NB4 (cell line): ENCODE results near the gene PLCH1.

Experiments used
- DNase-seq: peaks from one replicate; pipeline ENCODE4 v3.0.0; 2010; ENCODE audit warnings: low read depth
- H3K4me3 ChIP-seq: one replicate; pipeline ENCODE4 v1.5.1; 2011; ENCODE audit warnings: mild to moderate bottlenecking, low read depth, low read length, moderate library complexity
- CTCF ChIP-seq: IDR thresholded peaks from one replicate; pipeline ENCODE4 v1.5.1; 2012; ENCODE audit warnings: low read depth, low read length
- MAX ChIP-seq: IDR thresholded peaks from 2 replicates; pipeline ENCODE4 v1.6.1; 2011; ENCODE audit warnings: low read depth, low read length
- MYC ChIP-seq: IDR thresholded peaks from 2 replicates; pipeline ENCODE4 v1.6.1; 2011; ENCODE audit warnings: low read depth, low read length
- POLR2A ChIP-seq: IDR thresholded peaks from 2 replicates; pipeline ENCODE4 v1.6.1; 2011; ENCODE audit warnings: mild to moderate bottlenecking; ENCODE audit not compliant: insufficient read length; ENCODE audit errors: extremely low read depth

PLCH1 gene

GRCh38 chr3:155673421-155673820 is 71.5 kb downstream of the PLCH1 start:
- TF ChIP-seq MAX (no peak), POLR2A (no peak), MYC (no peak), CTCF (no peak)
- no peak overlapping the region for H3K4me3 ChIP-seq
- DNase-seq, result no peak

GRCh38 chr3:155670335-155670734 is 74.5 kb downstream of the PLCH1 start:
- no peak for TF ChIP-seq MAX
- TF ChIP-seq MYC, result no peak
- no peak for TF ChIP-seq CTCF
- no peak for TF ChIP-seq POLR2A
- no peak for DNase-seq
- H3K4me3 ChIP-seq, result no peak overlapping the region

GRCh38 chr3:155667988-155668387 is 76.9 kb downstream of the PLCH1 start:
- no peak overlapping the region for H3K4me3 ChIP-seq
- DNase-seq, result no peak
- TF ChIP-seq MYC (no peak), POLR2A (no peak), CTCF (no peak), MAX (no peak)

GRCh38 chr3:155664925-155665695 is 79.8 kb downstream of the PLCH1 start:
- TF ChIP-seq POLR2A (no peak), MAX (peak; percentile 60)
- DNase-seq, result peak; percentile 40
- H3K4me3 ChIP-seq, result no peak overlapping the region

GRCh38 chr3:155663467-155664212 is 81.2 kb downstream of the PLCH1 start:
- no peak for DNase-seq
- TF ChIP-seq MYC (no peak), MAX (no peak), POLR2A (no peak), CTCF (no peak)

GRCh38 chr3:155661760-155662159 is 83.1 kb downstream of the PLCH1 start:
- H3K4me3 ChIP-seq, result no peak overlapping the region
- DNase-seq, result no peak
- TF ChIP-seq POLR2A, result no peak
- TF ChIP-seq MYC, result no peak
- TF ChIP-seq MAX, result no peak
- no peak for TF ChIP-seq CTCF

More at GRCh38 chr3:155663467-155664212, 81.2 kb downstream of the PLCH1 start:
- no peak overlapping the region for H3K4me3 ChIP-seq
